ENCODE data around the gene TMEM169. TPM values are rescaled to one million over a fixed set of nuclear protein-coding genes. Genes with fewer than 3 reads are reported as not detected.

The TMEM169 gene
- total and polyA plus RNA-seq, 2 of the 13 experiments (the other 11 are each of a cell fraction or from before 2014, with no cell fraction given) = 1.5 to 4.5 TPM

DNA sequence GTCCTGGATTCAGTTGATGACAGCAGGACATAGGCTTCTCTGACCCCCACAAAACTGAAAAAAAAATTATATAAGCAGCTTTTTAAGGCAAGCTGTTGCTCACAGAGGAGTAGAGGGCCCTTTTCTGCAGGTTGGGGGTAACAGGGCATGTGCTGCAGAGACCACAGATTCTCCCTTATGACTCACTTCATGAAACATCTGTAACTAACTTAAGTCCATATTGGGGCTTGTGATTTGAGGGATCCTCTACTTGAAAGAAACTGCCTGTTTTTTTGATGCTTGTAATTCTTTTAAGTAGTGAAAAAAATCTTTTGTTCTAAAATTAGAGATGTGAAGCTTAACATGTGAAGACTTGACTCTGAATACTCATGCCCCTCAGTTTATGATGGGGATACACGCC lies 60.8 kb downstream of the TMEM169 start:
- in situ Hi-C loops (cut with HindIII; ENCODE audit: extremely low pct_ligation_motif_present, low pct_unique_long_range_greater_than_20kb) = no loop called here
- Histone ChIP-seq H3K9ac (ENCODE audit: insufficient read depth, low read depth, low read length) (no peak overlapping the region), H3K9me3 (ENCODE audit: low read length) (no peaks in the 10 kb centered on the region), H3K36me3 (replicated peaks in 1 of 2; ENCODE audit: control insufficient read depth in 1 of 2, insufficient read depth in 2 of 2, low read length in 2 of 2) (peaks cover 44 to 93% of the 10 kb centered on the region in 2 experiments), H3K4me2 (ENCODE audit: low read depth, low read length) (no peak overlapping the region), H3K4me3 (replicated peaks in 1 of 3; ENCODE audit: insufficient read depth in 1 of 3, low read depth in 2 of 3, low read length in 3 of 3) (no peak overlapping the region), H2AFZ (ENCODE audit: low read length) (no peak overlapping the region), H3K79me2 (ENCODE audit: insufficient read depth, low read length) (no peaks in the 10 kb centered on the region), H3K4me1 (ENCODE audit: insufficient read depth, low read length) (no peaks in the 10 kb centered on the region), H3K27me3 (ENCODE audit: control insufficient read depth in 1 of 2, insufficient read depth in 2 of 2, low read length in 2 of 2) (no peaks in the 10 kb centered on the region), H3K27ac (ENCODE audit: extremely low read length, insufficient read depth, low read length) (no peak overlapping the region), H4K20me1 (ENCODE audit: insufficient read depth, low read length) (no peaks in the 10 kb centered on the region)
- intact Hi-C loops (cut with micrococcal nuclease; ENCODE audit: unreplicated experiment) = no loop called here
- POLR2A ChIA-PET = no interaction called here
- no peak for FAIRE-seq
- no TSS peak for BruUV-seq (replicated peaks)
- 100% methylated on average over 1 of the region's 1 CpG for WGBS (ENCODE audit: low lambda C conversion rate)
- no peak for DNase-seq (ENCODE audit: low spot score)
- no peak for TF ChIP-seq YY1 (IDR thresholded peaks at IDR 0.05; ENCODE audit: insufficient read depth, insufficient replicate concordance, low read depth, low read length)
- no peak for TF ChIP-seq U2AF1 (optimal IDR thresholded peaks at IDR 0.05; ENCODE audit: low read depth, low read length)
- CTCF ChIA-PET (ENCODE audit: low intra/inter-chr PET ratio, low total read pairs) = no interaction called here
- no peak for ATAC-seq

DNA sequence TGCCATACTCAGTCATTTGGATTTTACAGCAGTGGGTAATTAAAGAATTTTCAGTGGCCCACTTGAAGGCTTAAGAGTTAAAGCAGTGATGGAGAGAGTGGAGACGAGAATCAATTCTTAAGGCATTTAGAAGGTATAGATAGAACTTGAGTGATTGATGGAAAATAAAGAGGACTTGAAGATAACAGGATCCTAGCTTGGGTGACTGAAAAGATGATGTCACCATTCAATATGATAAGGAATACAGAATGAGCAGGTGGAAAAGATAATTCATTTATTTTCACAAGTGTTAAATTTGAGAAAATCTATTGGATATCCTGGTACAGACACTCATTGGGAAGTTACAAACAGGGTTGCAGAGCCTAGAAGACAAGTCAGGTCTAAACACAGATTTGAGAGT lies 62.7 kb downstream of the TMEM169 start:
- intact Hi-C loops (cut with micrococcal nuclease; ENCODE audit: unreplicated experiment) (no loop called here), in situ Hi-C loops (cut with HindIII; ENCODE audit: extremely low pct_ligation_motif_present, low pct_unique_long_range_greater_than_20kb) (no loop called here)
- FAIRE-seq = no peak
- no peaks in the 10 kb centered on the region for H3K27me3 ChIP-seq (ENCODE audit: control insufficient read depth in 1 of 2, insufficient read depth in 2 of 2, low read length in 2 of 2)
- H3K9ac ChIP-seq (ENCODE audit: insufficient read depth, low read depth, low read length) = no peak overlapping the region
- no peak overlapping the region for H3K4me2 ChIP-seq (ENCODE audit: low read depth, low read length)
- no peak overlapping the region for H2AFZ ChIP-seq (ENCODE audit: low read length)
- no peaks in the 10 kb centered on the region for H3K4me1 ChIP-seq (ENCODE audit: insufficient read depth, low read length)
- WGBS (ENCODE audit: low lambda C conversion rate) = 98% methylated on average over 1 of the region's 1 CpG
- H4K20me1 ChIP-seq (ENCODE audit: insufficient read depth, low read length) = no peaks in the 10 kb centered on the region
- no peak for ATAC-seq
- no peak overlapping the region for H3K4me3 ChIP-seq (replicated peaks in 1 of 3; ENCODE audit: insufficient read depth in 1 of 3, low read depth in 2 of 3, low read length in 3 of 3)
- no peaks in the 10 kb centered on the region for H3K9me3 ChIP-seq (ENCODE audit: low read length)
- DNase-seq (ENCODE audit: low spot score) = no peak
- no peak overlapping the region for H3K27ac ChIP-seq (ENCODE audit: extremely low read length, insufficient read depth, low read length)
- CTCF ChIA-PET (ENCODE audit: low intra/inter-chr PET ratio, low total read pairs) = no interaction called here
- BruUV-seq (replicated peaks) = TSS peak; percentile 5
- POLR2A ChIA-PET = no interaction called here
- H3K36me3 ChIP-seq (replicated peaks in 1 of 2; ENCODE audit: control insufficient read depth in 1 of 2, insufficient read depth in 2 of 2, low read length in 2 of 2) = peaks cover 40 to 93% of the 10 kb centered on the region in 2 experiments
- H3K79me2 ChIP-seq (ENCODE audit: insufficient read depth, low read length) = no peaks in the 10 kb centered on the region
- TF ChIP-seq, protein P1, sequence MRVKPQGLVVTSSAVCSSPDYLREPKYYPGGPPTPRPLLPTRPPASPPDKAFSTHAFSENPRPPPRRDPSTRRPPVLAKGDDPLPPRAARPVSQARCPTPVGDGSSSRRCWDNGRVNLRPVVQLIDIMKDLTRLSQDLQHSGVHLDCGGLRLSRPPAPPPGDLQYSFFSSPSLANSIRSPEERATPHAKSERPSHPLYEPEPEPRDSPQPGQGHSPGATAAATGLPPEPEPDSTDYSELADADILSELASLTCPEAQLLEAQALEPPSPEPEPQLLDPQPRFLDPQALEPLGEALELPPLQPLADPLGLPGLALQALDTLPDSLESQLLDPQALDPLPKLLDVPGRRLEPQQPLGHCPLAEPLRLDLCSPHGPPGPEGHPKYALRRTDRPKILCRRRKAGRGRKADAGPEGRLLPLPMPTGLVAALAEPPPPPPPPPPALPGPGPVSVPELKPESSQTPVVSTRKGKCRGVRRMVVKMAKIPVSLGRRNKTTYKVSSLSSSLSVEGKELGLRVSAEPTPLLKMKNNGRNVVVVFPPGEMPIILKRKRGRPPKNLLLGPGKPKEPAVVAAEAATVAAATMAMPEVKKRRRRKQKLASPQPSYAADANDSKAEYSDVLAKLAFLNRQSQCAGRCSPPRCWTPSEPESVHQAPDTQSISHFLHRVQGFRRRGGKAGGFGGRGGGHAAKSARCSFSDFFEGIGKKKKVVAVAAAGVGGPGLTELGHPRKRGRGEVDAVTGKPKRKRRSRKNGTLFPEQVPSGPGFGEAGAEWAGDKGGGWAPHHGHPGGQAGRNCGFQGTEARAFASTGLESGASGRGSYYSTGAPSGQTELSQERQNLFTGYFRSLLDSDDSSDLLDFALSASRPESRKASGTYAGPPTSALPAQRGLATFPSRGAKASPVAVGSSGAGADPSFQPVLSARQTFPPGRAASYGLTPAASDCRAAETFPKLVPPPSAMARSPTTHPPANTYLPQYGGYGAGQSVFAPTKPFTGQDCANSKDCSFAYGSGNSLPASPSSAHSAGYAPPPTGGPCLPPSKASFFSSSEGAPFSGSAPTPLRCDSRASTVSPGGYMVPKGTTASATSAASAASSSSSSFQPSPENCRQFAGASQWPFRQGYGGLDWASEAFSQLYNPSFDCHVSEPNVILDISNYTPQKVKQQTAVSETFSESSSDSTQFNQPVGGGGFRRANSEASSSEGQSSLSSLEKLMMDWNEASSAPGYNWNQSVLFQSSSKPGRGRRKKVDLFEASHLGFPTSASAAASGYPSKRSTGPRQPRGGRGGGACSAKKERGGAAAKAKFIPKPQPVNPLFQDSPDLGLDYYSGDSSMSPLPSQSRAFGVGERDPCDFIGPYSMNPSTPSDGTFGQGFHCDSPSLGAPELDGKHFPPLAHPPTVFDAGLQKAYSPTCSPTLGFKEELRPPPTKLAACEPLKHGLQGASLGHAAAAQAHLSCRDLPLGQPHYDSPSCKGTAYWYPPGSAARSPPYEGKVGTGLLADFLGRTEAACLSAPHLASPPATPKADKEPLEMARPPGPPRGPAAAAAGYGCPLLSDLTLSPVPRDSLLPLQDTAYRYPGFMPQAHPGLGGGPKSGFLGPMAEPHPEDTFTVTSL (CRISPR knock-in tag; IDR thresholded peaks at IDR 0.05; ENCODE audit: borderline replicate concordance) = no peak
- no peak for TF ChIP-seq ZC3H13 (CRISPR knock-in tag; IDR thresholded peaks at IDR 0.05)
- no peak for TF ChIP-seq SSRP1 (CRISPR knock-in tag; IDR thresholded peaks at IDR 0.05)
